Fibroblast of skin of scalp (primary cell): Measurements from ENCODE around the gene PEAR1.
A peak's percentile ranks its signal among the peaks of the same experiment; 100 is the strongest.

ENCODE experiments used
- DNase-seq: peaks from one replicate; pipeline ENCODE4 v3.0.0-alpha.2; 2013

The PEAR1 gene

GRCh38 chr1:156884560-156885184 is 8.8 kb upstream of the PEAR1 start:
- DNase-seq = no peak

DNA sequence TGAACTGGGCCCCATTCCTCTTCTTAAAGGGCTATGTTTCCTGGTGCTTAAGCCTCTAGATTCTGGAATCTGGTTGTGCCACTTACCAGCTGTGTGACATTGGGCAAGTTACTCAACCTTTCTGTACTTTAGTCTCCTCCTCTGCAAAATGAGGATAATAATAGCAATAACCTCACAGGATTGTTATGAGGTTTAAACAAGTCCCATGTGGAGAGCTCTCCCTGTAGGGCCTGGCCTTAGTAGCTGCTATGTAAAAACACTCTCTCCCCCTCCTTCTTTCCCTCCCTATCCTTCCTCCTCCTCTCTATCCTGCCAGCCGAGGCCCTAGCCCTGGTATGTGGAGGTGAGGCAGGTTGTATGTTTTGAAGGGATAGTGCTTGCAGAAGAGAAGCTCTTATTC is 8.2 kb upstream of the PEAR1 start:
- no peak for DNase-seq

GRCh38 chr1:156885880-156886355 is 7.6 kb upstream of the PEAR1 start:
- DNase-seq = no peak

DNA sequence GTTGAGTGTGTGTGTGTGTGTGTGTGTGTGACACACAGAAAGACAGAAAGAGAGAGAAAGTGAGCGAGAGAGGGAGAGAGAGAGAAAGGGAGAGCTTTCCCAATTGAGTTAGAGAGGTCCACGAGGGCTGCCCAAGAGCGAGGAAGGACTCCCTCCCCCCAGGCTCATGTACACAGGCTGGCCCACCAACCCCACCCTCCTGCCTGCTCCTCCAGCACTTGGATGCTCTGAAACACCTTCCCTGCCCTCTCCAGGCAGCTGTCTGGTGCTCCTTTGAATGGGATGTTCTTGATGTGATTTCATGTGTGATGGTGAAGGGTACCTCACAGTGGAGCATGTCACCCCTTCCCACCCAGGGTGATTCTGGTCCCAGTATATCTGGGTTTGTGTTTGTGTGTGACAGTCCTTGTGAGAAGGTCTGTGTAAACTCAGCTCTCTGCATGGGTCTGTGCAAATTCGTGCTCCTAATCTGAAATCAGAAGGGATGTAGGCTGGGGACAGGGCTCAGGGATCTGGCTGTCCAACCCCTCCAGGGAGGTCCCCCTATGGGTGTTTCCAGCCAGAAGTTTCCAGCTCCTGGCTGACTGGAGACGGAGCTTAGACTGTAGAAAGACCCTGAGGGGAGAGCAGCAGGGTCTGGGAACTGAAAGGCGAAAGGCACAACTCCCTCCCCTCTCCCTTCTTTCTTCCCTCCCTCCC is 6.8 kb upstream of the PEAR1 start:
- DNase-seq = no peak

- no peak for DNase-seq
Observed at GRCh38 chr1:156887317-156887716, 6.2 kb upstream of the PEAR1 start.

DNA sequence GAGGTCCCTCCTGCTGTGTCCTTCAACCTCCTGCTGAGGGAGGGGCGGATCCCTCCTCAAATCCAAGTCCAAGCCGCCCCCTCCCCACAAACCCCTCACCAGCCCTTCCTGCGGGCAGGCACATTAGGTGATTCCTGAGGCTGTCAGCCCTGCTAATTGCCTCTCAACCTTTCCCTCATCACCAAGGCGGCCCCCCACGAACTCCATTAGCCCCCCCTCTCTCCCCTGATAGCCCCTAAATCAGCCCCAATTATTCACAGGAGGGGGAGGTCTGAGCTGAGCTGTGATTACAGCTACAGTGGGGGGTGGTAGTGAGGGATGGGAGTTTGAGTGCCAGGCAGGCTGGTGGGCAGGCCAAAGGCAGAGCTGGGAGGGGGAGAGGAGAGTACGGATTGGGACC is 5.8 kb upstream of the PEAR1 start:
- no peak for DNase-seq

GRCh38 chr1:156889802-156890580 is 3.5 kb upstream of the PEAR1 start:
- DNase-seq = peak; percentile 72

DNA sequence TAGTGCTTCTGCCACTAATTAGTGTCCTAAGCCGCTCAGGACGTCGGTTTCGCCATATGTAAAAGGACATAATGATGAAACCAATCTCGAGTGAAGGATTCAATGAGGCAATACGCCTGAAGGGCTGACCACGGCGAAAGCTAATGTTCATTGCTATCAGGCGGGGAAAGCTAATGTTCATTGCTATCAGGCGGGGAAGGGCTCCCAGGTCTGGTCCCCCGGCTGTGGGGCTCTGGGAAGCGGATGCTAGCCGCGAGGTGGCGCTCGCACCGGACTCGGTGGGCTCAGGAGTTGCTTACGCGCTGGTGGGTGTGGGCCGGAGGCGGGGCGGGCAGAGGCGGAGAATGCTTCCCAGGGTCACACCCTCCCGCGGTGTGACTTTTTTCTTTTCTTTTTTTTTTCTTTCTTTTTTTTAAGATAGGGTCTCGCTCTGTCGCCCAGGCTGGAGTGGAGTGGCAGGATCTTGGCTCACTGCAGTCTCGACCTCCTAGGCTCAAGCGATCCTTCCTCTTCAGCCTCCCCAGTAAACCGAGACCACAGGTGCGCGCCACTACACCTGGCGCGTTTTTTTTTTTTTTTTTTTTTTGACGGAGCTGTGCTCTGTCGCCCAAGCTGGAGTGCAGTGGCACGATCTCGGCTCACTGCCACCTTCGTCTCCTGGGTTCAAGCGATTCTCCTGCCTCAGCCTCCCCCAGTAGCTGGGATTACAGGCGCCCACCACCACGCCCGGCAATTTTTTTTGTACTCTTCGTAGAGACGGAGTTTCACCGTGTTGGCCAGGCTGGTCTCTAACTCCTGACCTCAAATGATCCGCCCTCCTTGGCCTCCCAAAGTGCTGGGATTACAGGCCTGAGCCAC is 1.1 kb upstream of the PEAR1 start:
- peak; percentile 89 for DNase-seq

DNA sequence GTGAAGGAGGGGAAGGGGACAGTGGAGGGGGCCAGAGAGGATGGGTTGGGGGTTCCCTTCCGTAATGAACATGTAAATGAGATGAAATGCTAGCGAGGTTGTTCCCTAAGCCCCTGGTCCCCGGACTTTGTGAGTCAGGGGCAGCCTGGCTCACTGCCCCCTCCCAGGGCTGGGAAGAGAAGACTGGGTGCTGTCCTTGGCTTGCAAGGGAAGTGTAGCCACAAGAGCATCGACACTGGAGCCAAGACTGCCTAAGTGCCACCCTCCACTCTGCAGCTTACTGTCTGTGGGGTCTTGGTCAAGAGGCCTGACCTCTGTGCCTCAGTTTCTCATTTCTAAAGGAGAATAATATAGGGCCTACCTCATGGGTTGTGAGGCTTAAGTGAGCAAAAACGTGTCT is 483 bp downstream of the PEAR1 start:
- no peak for DNase-seq

- DNase-seq = peak; percentile 38
Observed at GRCh38 chr1:156894711-156895454, 1.4 kb downstream of the PEAR1 start.

DNA sequence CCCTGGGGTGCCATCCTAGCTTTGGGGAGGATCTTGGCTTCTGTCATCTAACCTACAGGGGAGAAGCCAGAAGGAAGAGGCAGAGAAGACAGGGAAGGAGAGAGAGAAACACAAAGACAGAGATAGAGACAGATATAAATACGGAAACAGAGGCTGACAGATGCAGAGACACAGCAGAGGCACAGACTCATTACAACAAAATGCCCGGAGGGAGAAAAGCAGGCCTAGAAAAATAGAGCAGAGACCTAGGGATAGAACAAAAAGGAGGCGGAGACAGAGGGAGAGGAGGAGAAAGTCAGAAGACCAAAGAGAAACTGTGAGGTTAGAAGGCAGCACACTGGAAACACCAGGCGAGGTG is 1.9 kb downstream of the PEAR1 start:
- DNase-seq = peak; percentile 60

GRCh38 chr1:156895927-156896326 is 2.4 kb downstream of the PEAR1 start:
- DNase-seq = no peak

- peak; percentile 93 for DNase-seq
Observed at GRCh38 chr1:156896490-156897033, 3.0 kb downstream of the PEAR1 start.

DNA sequence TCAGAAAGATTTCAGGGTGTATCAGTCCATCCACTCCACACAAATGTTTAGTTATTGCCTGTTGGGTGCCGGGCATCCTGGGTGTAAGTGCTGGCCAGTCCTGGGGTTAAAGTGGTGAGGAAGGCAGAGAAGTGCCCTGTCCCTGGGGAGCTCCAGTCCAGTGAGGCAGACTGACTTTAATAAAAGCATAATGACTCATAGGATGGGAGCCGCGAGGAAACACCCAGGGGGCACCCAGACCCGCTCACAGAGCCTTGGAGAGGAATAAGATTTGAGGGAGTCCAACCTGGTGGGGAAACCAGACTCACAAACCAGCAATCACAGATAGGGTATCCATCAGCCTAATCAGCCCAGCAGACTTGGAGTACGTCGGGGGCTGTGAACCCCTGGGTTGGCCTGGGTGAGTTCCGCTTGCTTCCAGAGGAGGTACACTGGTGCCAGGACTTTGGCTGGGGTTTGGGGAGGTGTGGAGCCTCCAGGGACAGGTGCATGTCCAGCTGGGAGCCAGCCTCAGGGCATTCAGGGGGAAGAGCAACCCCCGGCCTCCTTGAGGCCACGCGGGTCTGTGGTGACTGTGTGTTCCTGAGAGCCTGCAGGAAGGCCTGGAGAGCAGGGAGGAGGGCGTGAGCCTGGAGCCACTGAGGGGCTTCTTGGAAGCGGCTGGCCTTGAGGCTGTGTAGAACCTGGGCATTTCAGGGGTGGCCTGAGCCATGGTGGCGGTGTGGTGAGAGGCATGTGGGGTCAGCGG is 3.7 kb downstream of the PEAR1 start:
- DNase-seq = peak; percentile 83

DNA sequence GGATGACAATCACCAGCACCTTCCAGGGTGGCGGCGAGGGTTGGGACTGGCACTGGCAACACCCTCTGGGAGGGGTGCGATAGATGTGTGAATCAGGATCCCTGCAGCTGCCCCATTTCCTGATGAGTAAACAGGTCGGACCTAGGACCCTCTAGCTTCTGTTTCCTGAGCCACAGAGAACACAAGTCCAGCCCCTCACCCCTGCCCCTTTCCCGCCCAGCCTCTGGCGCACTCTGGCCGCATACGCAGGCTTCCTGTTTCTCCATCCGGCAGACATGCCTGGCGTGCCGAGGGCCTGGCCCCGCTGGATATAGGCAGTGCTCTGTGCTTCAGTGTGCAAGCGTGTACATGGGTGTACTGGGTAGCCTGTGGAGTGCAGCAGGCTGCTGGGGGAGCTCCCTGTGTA is 4.6 kb downstream of the PEAR1 start:
- peak; percentile 60 for DNase-seq

- no peak for DNase-seq
Observed at GRCh38 chr1:156898971-156899664, 5.6 kb downstream of the PEAR1 start.

- peak; percentile 69 for DNase-seq
Observed at GRCh38 chr1:156899956-156900718, 6.6 kb downstream of the PEAR1 start.

GRCh38 chr1:156900896-156901589 is 7.5 kb downstream of the PEAR1 start:
- no peak for DNase-seq

GRCh38 chr1:156901590-156901900 is 8.0 kb downstream of the PEAR1 start:
- DNase-seq = no peak
